ENCODE results near the gene ZBBX.

DNA sequence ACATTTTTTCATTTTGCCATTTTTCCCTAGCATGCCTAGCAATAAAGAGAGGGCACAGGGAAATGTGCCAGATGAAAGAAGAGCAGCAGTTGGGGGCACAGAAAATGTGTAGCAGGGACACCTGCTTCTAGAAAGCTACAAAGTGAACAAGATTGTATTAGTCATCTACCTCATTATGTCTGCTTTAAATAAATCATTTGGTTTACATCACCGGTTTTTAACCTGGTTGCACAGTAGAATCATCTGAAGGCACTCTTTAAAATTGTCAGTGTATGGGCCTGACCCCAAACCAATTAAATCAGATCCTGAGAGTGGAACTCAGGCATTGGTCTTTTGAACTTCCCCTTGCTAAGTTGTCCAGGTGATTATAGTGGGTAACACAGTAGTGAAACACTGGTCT lies 73.8 kb downstream of the ZBBX start:
- no peak for TF ChIP-seq EP300 (IDR thresholded peaks at IDR 0.05)
- TF ChIP-seq CTCF (IDR thresholded peaks at IDR 0.05) = no peak
- no peak for TF ChIP-seq POLR2A (IDR thresholded peaks at IDR 0.05)

Data from tibial nerve (tissue), 4 donors.